Caco-2 (cell line): Measurements from ENCODE around the gene SMIM38. TPM values are rescaled to one million over a fixed set of nuclear protein-coding genes. Genes with fewer than 3 reads are reported as not detected.

Source experiments
- BruUV-seq: library from RNA; stranded (reverse); fragments of 400-500 nt; replicated peaks from 2 replicates; lab custom pipeline; 2021; lab: Mats Ljungman, UMichigan
- CTCF ChIA-PET: fragments of 300-600 bp; sonication (Branson Sonifier 250); formaldehyde crosslinking; loops from one replicate; lab custom pipeline; 2022; ENCODE audit warnings: antibody characterized with exemption; lab: Charles Lee
- POLR2A ChIA-PET: fragments of 300-600 bp; sonication (Branson Sonifier 250); formaldehyde crosslinking; loops from one replicate; lab custom pipeline; 2022; ENCODE audit warnings: antibody characterized with exemption; lab: Charles Lee
- DNase-seq, 2 experiments: peaks; one replicate each; pipeline versions ENCODE4 v3.0.0 to v3.0.0-alpha.2; 2020 to 2022
- H3K27me3 ChIP-seq: replicated peaks from 2 replicates; pipeline ENCODE4 v1.6.0; 2011; ENCODE audit warnings: low read length; ENCODE audit not compliant: control insufficient read depth, insufficient read depth
- H3K36me3 ChIP-seq: 2 replicates; pipeline ENCODE4 v1.5.1; 2011; ENCODE audit warnings: low read length; ENCODE audit not compliant: control insufficient read depth, insufficient read depth
- H3K4me1 ChIP-seq: fragments of 250-450 bp; sonication (Bioruptor Pico); 2 replicates; pipeline ENCODE4 v1.5.1; 2020; ENCODE audit warnings: mild to moderate bottlenecking
- H3K4me3 ChIP-seq: 2 replicates; pipeline ENCODE4 v1.5.1; 2011; ENCODE audit warnings: low read depth, mild to moderate bottlenecking, control low read depth, low read length
- H3K9me3 ChIP-seq: fragments of 250-450 bp; sonication (Bioruptor Pico); 2 replicates; pipeline ENCODE4 v1.5.1; 2020; ENCODE audit warnings: mild to moderate bottlenecking, moderate library complexity
- H3K27ac Mint-ChIP-seq: one replicate; pipeline ENCODE4 v1.8.0; 2022; ENCODE audit warnings: mixed read lengths; ENCODE audit not compliant: unreplicated experiment
- H3K27me3 Mint-ChIP-seq: one replicate; pipeline ENCODE4 v1.8.0; 2022; ENCODE audit warnings: mixed read lengths; ENCODE audit not compliant: insufficient read depth, unreplicated experiment
- H3K36me3 Mint-ChIP-seq: one replicate; pipeline ENCODE4 v1.8.0; 2022; ENCODE audit warnings: mild to moderate bottlenecking, mixed read lengths; ENCODE audit not compliant: insufficient read depth, unreplicated experiment
- H3K4me1 Mint-ChIP-seq: one replicate; pipeline ENCODE4 v1.8.0; 2022; ENCODE audit warnings: low read depth, mixed read lengths; ENCODE audit not compliant: unreplicated experiment
- H3K4me3 Mint-ChIP-seq: one replicate; pipeline ENCODE4 v1.8.0; 2022; ENCODE audit warnings: mild to moderate bottlenecking, moderate library complexity, mixed read lengths; ENCODE audit not compliant: unreplicated experiment
- H3K9me3 Mint-ChIP-seq: one replicate; pipeline ENCODE4 v1.8.0; 2022; ENCODE audit warnings: mixed read lengths; ENCODE audit not compliant: unreplicated experiment
- intact Hi-C: fragments of 100-400 bp; cut with micrococcal nuclease; formaldehyde crosslinking; loops from one replicate; pipeline ENCODE4 v1.10.0; 2022; ENCODE audit not compliant: unreplicated experiment
- total RNA-seq: library from RNA; stranded (reverse); gene quantifications from 2 replicates; pipeline ENCODE4 v1.2.3, GENCODE V29; 2022
- TF ChIP-seq, protein P1 (sequence below), 2 experiments: fragments of 200-600 bp in 1 of 2; IDR thresholded peaks; 1 replicate in 1 of 2; 2 replicates in 1 of 2; pipeline versions ENCODE4 v1.5.1 to v1.8.0; 2011 to 2022; ENCODE audit warnings: antibody characterized with exemption in 1 of 2, control low read depth in 1 of 2, inconsistent platforms in 1 of 2, low read depth in 1 of 2, low read length in 1 of 2, mild to moderate bottlenecking in 1 of 2, moderate library complexity in 1 of 2; ENCODE audit not compliant: insufficient read depth in 1 of 2, severe bottlenecking in 1 of 2, unreplicated experiment in 1 of 2

Gene SMIM38
- total RNA-seq, 1 experiment from 2014 or later, result 0.66 TPM

- H3K9me3 ChIP-seq, result peaks cover 23% of the 10 kb centered on the region
- CTCF ChIA-PET, result no interaction called here
- no TSS peak for BruUV-seq
- Mint-ChIP-seq H3K4me3 (no peak overlapping the region), H3K27ac (no peak overlapping the region), H3K27me3 (no peaks in the 10 kb centered on the region), H3K4me1 (peaks cover 15% of the 10 kb centered on the region), H3K36me3 (no peaks in the 10 kb centered on the region), H3K9me3 (peaks cover 32% of the 10 kb centered on the region)
- no peak overlapping the region for H3K4me3 ChIP-seq
- peaks cover 10% of the 10 kb centered on the region for H3K4me1 ChIP-seq
- H3K27me3 ChIP-seq, result no peaks in the 10 kb centered on the region
- no peak for DNase-seq
- intact Hi-C loops, result no loop called here
- H3K36me3 ChIP-seq, result no peaks in the 10 kb centered on the region
- TF ChIP-seq, protein P1, sequence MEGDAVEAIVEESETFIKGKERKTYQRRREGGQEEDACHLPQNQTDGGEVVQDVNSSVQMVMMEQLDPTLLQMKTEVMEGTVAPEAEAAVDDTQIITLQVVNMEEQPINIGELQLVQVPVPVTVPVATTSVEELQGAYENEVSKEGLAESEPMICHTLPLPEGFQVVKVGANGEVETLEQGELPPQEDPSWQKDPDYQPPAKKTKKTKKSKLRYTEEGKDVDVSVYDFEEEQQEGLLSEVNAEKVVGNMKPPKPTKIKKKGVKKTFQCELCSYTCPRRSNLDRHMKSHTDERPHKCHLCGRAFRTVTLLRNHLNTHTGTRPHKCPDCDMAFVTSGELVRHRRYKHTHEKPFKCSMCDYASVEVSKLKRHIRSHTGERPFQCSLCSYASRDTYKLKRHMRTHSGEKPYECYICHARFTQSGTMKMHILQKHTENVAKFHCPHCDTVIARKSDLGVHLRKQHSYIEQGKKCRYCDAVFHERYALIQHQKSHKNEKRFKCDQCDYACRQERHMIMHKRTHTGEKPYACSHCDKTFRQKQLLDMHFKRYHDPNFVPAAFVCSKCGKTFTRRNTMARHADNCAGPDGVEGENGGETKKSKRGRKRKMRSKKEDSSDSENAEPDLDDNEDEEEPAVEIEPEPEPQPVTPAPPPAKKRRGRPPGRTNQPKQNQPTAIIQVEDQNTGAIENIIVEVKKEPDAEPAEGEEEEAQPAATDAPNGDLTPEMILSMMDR (IDR thresholded peaks at IDR 0.05; ENCODE audit: insufficient read depth in 1 of 2, low read depth in 1 of 2, low read length in 1 of 2, severe bottlenecking in 1 of 2, unreplicated experiment in 1 of 2), result no peak
- POLR2A ChIA-PET, result no interaction called here
Measured at GRCh38 chr11:69151836-69152235, 3.9 kb upstream of the SMIM38 start.

DNA sequence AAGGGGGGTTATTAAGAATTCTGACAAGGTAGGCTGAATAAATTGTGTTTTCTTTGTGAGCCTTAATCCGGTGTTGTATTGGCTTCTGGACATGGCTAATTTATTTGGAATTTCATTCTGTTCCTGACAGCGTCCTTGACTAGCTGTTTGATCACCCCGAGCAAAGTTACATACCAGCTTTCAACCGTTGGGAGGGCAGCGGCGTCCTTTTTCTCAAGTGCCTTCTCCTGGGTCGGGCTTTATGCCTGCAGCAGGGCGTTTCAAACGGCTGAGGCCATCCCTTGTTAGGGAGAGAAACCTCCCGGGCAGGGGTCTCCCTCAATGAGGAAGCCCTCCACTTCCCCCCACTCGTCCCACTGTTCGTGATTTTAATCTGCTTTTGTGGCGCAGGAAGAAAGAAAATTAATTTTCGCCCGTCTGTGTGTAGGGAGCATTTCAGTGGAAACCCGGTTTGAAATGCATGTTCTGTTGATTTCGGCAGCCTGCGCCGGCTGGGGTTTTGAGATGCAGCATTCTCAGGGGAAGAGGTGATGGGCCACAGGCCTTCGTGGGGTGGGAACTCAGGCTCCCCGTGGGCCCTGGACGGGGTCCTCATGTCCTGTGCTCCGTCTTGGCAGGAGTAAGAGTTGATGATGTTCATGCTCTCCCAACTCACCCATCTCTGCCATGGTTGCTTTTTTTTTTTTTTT is 2.9 kb upstream of the SMIM38 start:
- Histone ChIP-seq H3K4me3 (no peak overlapping the region), H3K9me3 (peaks cover 16% of the 10 kb centered on the region; the same call in 1 of the 2 replicates), H3K27me3 (no peaks in the 10 kb centered on the region), H3K4me1 (peaks cover 19% of the 10 kb centered on the region), H3K36me3 (no peaks in the 10 kb centered on the region)
- no TSS peak for BruUV-seq
- Mint-ChIP-seq H3K4me1 (peaks cover 15% of the 10 kb centered on the region), H3K9me3 (peaks cover 29% of the 10 kb centered on the region), H3K27me3 (no peaks in the 10 kb centered on the region), H3K4me3 (no peak overlapping the region), H3K36me3 (no peaks in the 10 kb centered on the region), H3K27ac (no peak overlapping the region)
- CTCF ChIA-PET, result interaction anchor here (1.3 kb wide), 1 partner anchor 15 kb away, joined by 5 read pairs; no protein-coding TSS in a partner anchor
- POLR2A ChIA-PET, result interaction anchor here (0.6 kb wide), 1 partner anchor 506 kb away, joined by 8 read pairs; no protein-coding TSS in a partner anchor
- intact Hi-C loops, result no loop called here
- TF ChIP-seq, protein P1 (IDR thresholded peaks at IDR 0.05; ENCODE audit: insufficient read depth in 1 of 2, low read depth in 1 of 2, low read length in 1 of 2, severe bottlenecking in 1 of 2, unreplicated experiment in 1 of 2), result no peak
- no peak for DNase-seq

DNA sequence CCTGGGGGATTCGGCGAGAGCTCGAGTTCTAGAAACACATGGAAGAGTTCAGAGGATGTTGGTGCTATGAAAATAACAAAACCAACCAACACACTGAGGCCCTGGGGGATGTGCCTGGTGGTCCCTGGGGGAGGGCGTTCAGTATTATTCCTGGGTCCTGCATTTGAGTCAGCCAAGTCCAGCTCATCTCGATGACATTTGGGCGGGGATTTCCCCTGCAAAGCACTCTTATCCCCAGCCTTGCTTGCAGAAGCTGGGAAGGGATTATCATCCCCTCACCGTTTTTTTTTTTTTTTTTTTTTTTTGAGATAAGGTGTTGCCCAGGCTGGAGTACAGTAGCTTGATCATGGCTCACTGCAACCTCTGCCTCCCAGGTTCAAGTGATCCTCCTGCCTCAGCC is 2.1 kb upstream of the SMIM38 start:
- Mint-ChIP-seq H3K9me3 (peaks cover 23% of the 10 kb centered on the region), H3K4me3 (no peak overlapping the region), H3K4me1 (peaks cover 15% of the 10 kb centered on the region), H3K27me3 (no peaks in the 10 kb centered on the region), H3K27ac (no peak overlapping the region), H3K36me3 (peaks cover under 1% of the 10 kb centered on the region)
- no peaks in the 10 kb centered on the region for H3K36me3 ChIP-seq
- H3K4me1 ChIP-seq, result peaks cover 19% of the 10 kb centered on the region
- DNase-seq, result no peak
- H3K27me3 ChIP-seq, result no peaks in the 10 kb centered on the region
- no peak overlapping the region for H3K4me3 ChIP-seq
- intact Hi-C loops, result no loop called here
- POLR2A ChIA-PET, result interaction anchor here (0.6 kb wide), 1 partner anchor 505 kb away, joined by 8 read pairs; no protein-coding TSS in a partner anchor
- CTCF ChIA-PET, result interaction anchor here (1.3 to 1.6 kb wide), 2 partner anchors 16 to 22 kb away, joined by 4 to 5 read pairs; no protein-coding TSS in a partner anchor
- TF ChIP-seq, protein P1 (IDR thresholded peaks at IDR 0.05; ENCODE audit: insufficient read depth in 1 of 2, low read depth in 1 of 2, low read length in 1 of 2, severe bottlenecking in 1 of 2, unreplicated experiment in 1 of 2), result no peak
- BruUV-seq, result no TSS peak
- H3K9me3 ChIP-seq, result peaks cover 9% of the 10 kb centered on the region; the same call in 1 of the 2 replicates
